Smooth muscle cell (in vitro differentiated cells): ENCODE measurements around the gene ADORA2A. TPM values are rescaled to one million over a fixed set of nuclear protein-coding genes. Genes with fewer than 3 reads are reported as not detected.

Experiments used
- DNase-seq: peaks from one replicate; lab custom pipeline; 2025; ENCODE audit not compliant: unreplicated experiment; lab: John Stamatoyannopoulos, UW
- H2AFZ ChIP-seq: fragments of 200-600 bp; sonication (generic); 2 replicates; pipeline ENCODE4 v1.6.0; 2016; ENCODE audit warnings: antibody characterized with exemption, low read depth, mild to moderate bottlenecking
- H3F3A ChIP-seq: fragments of 200-600 bp; sonication (generic); 2 replicates; pipeline ENCODE4 v1.6.0; 2017; ENCODE audit warnings: antibody characterized with exemption, low read depth
- H3K27ac ChIP-seq: fragments of 200-600 bp; sonication (generic); 2 replicates; pipeline ENCODE4 v1.5.1; 2016; ENCODE audit warnings: low read depth, mild to moderate bottlenecking
- H3K27me3 ChIP-seq: fragments of 200-600 bp; sonication (generic); 2 replicates; pipeline ENCODE4 v1.6.1; 2016; ENCODE audit warnings: low read depth, mild to moderate bottlenecking
- H3K36me3 ChIP-seq: fragments of 200-600 bp; sonication (generic); 2 replicates; pipeline ENCODE4 v1.5.1; 2016; ENCODE audit warnings: low read depth
- H3K4me1 ChIP-seq: fragments of 200-600 bp; sonication (generic); 2 replicates; pipeline ENCODE4 v1.5.1; 2016; ENCODE audit warnings: low read depth
- H3K4me2 ChIP-seq: fragments of 200-600 bp; sonication (generic); 2 replicates; pipeline ENCODE4 v1.6.0; 2016; ENCODE audit warnings: mild to moderate bottlenecking
- H3K4me3 ChIP-seq: fragments of 200-600 bp; sonication (generic); 2 replicates; pipeline ENCODE4 v1.5.1; 2016; ENCODE audit warnings: mild to moderate bottlenecking
- H3K79me2 ChIP-seq: fragments of 200-600 bp; sonication (generic); 2 replicates; pipeline ENCODE4 v1.6.0; 2016; ENCODE audit warnings: low read depth, mild to moderate bottlenecking
- H3K9ac ChIP-seq: fragments of 200-600 bp; sonication (generic); 2 replicates; pipeline ENCODE4 v1.6.0; 2016; ENCODE audit warnings: low read depth
- H3K9me3 ChIP-seq: fragments of 200-600 bp; sonication (generic); replicated peaks from 2 replicates; pipeline ENCODE4 v1.5.1; 2016; ENCODE audit warnings: low read depth
- H4K20me1 ChIP-seq: fragments of 200-600 bp; sonication (generic); 2 replicates; pipeline ENCODE4 v1.6.0; 2016; ENCODE audit warnings: low read depth
- WGBS: methylation state at CpG from one replicate; pipeline ENCODE4 v1.1.7; 2016; ENCODE audit warnings: low lambda C conversion rate; 5-methylcytosine and 5-hydroxymethylcytosine counted together
- polyA plus RNA-seq: library from polyadenylated mRNA; unstranded; fragments of >200 nt; fragmentation: Nextera tagmentation; extraction: Ambion mirVana; gene quantifications from 2 replicates; pipeline ENCODE4 v1.2.1, GENCODE V29; 2016
- total RNA-seq: library from RNA; depleted of rRNA; stranded (reverse); fragments of >200 nt; gene quantifications from 2 replicates; pipeline ENCODE4 v1.2.3, GENCODE V29; 2014
- TF ChIP-seq, protein P1 (sequence below): fragments of 200-600 bp; sonication (generic); IDR thresholded peaks from 2 replicates; pipeline ENCODE4 v1.5.1; 2017; ENCODE audit warnings: borderline replicate concordance, mild to moderate bottlenecking, antibody characterized with exemption; ENCODE audit not compliant: insufficient read depth, poor library complexity, severe bottlenecking

ADORA2A gene
- total and polyA plus RNA-seq, 2 experiments from 2014 or later = 1.6 to 1.8 TPM

DNA sequence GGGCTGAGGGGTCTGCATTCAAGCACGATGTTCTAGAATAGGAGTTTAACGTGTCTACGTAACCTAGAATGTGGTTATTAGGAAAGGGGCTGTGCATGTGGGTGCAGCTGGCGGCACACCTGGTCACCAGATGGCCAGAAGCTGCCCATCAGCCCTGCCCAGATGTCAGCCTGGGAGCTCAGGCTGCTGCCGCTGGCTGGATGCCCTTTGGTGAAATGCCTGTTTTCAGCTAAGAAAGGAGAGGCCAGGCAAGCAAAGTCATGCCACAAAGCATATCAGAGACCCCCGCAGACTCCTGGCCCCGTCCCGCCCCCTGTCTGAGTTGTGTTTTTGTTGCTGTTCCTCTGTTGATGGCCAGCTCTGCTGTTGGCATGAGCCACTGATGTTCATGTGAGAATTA lies 11.3 kb upstream of the ADORA2A start:
- no peaks in the 10 kb centered on the region for H3F3A ChIP-seq
- TF ChIP-seq, protein P1, sequence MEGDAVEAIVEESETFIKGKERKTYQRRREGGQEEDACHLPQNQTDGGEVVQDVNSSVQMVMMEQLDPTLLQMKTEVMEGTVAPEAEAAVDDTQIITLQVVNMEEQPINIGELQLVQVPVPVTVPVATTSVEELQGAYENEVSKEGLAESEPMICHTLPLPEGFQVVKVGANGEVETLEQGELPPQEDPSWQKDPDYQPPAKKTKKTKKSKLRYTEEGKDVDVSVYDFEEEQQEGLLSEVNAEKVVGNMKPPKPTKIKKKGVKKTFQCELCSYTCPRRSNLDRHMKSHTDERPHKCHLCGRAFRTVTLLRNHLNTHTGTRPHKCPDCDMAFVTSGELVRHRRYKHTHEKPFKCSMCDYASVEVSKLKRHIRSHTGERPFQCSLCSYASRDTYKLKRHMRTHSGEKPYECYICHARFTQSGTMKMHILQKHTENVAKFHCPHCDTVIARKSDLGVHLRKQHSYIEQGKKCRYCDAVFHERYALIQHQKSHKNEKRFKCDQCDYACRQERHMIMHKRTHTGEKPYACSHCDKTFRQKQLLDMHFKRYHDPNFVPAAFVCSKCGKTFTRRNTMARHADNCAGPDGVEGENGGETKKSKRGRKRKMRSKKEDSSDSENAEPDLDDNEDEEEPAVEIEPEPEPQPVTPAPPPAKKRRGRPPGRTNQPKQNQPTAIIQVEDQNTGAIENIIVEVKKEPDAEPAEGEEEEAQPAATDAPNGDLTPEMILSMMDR = no peak
- no peak overlapping the region for H2AFZ ChIP-seq
- no peak overlapping the region for H3K27ac ChIP-seq
- H3K9me3 ChIP-seq = no peaks in the 10 kb centered on the region
- H3K4me2 ChIP-seq = no peak overlapping the region
- WGBS = 93% methylated on average over 8 of the region's 8 CpGs
- H3K27me3 ChIP-seq = no peaks in the 10 kb centered on the region
- no peak overlapping the region for H3K4me3 ChIP-seq
- no peak overlapping the region for H3K9ac ChIP-seq
- no peak for DNase-seq
- peaks cover 18% of the 10 kb centered on the region for H4K20me1 ChIP-seq
- H3K79me2 ChIP-seq = no peaks in the 10 kb centered on the region
- H3K4me1 ChIP-seq = peaks cover 10% of the 10 kb centered on the region
- H3K36me3 ChIP-seq = no peaks in the 10 kb centered on the region

DNA sequence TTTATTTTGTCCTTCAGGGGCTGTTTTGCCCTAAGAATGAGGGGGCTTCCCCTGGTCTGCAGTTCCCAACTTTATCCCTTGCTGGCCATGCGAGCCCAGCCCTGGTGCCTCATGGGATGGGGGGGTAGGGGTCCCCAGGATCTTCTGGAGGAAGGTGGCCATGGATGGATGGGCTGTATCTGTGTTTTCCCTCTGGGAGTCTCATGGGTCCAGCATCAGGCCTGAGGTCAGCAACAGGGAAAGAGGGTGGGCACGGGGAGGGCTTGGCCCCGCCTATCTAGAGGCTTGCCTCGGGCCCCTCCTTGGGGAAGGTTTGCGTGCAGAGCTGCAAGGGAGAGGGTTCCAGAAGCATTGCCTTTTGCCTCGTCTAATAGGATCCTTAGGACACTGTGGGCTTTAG lies 10.8 kb upstream of the ADORA2A start:
- Histone ChIP-seq H3K36me3 (no peaks in the 10 kb centered on the region), H3K27me3 (no peaks in the 10 kb centered on the region), H3K9ac (no peak overlapping the region), H3K4me1 (peaks cover 10% of the 10 kb centered on the region), H4K20me1 (peaks cover 13% of the 10 kb centered on the region), H2AFZ (no peak overlapping the region), H3K27ac (no peak overlapping the region), H3K4me3 (no peak overlapping the region), H3K4me2 (no peak overlapping the region), H3K9me3 (no peaks in the 10 kb centered on the region), H3F3A (no peaks in the 10 kb centered on the region), H3K79me2 (no peaks in the 10 kb centered on the region)
- WGBS = 100% methylated on average over 6 of the region's 6 CpGs
- no peak for DNase-seq
- TF ChIP-seq, protein P1 = no peak

DNA sequence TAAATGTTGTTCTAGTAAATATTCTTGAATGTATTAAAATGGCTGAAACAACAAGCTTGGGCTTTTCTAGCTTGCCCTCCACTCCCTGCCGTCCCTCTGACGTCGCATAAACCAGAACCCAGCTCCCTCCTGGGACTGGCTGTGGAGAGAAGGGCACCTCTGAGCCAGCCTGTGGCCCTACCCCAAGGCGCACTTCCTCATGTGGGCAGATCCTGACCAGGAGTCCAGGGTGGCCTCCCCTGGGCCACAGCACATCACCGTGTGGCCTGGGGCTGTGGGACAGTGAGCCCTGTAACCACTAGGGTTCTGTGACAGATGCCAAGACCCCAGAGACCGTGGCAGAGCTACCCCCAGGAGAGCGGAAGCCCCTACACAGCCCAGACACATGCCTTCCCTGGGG lies 10.2 kb upstream of the ADORA2A start:
- Histone ChIP-seq H2AFZ (no peak overlapping the region), H3K4me1 (peaks cover 10% of the 10 kb centered on the region), H3K79me2 (no peaks in the 10 kb centered on the region), H3K4me3 (no peak overlapping the region), H3F3A (no peaks in the 10 kb centered on the region), H3K36me3 (no peaks in the 10 kb centered on the region), H3K27ac (no peak overlapping the region), H4K20me1 (peaks cover 9% of the 10 kb centered on the region), H3K9ac (no peak overlapping the region), H3K27me3 (no peaks in the 10 kb centered on the region), H3K9me3 (no peaks in the 10 kb centered on the region), H3K4me2 (no peak overlapping the region)
- 97% methylated on average over 7 of the region's 7 CpGs for WGBS
- TF ChIP-seq, protein P1 = no peak
- DNase-seq = no peak

DNA sequence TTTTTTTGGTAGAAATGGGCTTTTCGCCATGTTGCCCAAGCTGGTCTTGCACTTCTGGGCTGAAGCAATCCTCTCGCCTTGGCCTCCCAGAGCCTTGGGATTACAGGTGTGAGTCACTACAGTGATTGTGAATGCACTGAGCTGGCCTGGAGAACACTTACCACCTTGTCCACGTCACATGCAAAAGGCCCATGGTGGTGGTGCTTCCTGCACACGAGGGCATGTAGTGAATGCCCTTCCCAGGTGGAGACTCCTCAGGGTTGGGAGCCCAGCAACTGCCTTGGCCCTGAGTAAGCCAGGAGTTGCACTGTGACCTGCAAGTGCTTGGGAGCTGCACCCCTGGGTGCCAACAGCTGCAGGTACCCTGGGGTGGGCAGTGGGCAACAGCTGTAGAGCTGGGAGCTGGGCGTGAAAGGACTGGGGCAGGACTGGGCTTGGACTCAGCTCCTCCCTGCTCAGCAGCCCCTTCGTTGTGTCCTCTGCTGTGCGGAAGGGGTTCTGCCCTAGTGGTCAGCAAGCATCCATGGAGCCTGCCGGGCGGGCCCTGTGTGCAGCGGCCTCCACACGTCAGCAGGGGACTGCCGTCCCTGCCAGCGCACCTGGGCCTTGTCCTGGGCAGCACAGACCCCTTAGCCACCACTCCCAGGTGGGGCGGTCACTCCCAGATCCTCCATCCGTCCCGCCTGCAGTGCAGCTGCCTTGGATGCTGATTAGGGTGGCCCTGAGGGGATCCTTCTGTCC lies 9.3 kb upstream of the ADORA2A start:
- Histone ChIP-seq H3K9ac (no peak overlapping the region), H3K9me3 (no peaks in the 10 kb centered on the region), H3K4me2 (no peak overlapping the region), H3K79me2 (no peaks in the 10 kb centered on the region), H3F3A (no peaks in the 10 kb centered on the region), H4K20me1 (no peaks in the 10 kb centered on the region), H3K27ac (no peak overlapping the region), H3K4me3 (no peak overlapping the region), H3K27me3 (no peaks in the 10 kb centered on the region), H2AFZ (no peak overlapping the region), H3K4me1 (peaks cover 10% of the 10 kb centered on the region), H3K36me3 (no peaks in the 10 kb centered on the region)
- TF ChIP-seq, protein P1 = no peak
- 91% methylated on average over 16 of the region's 16 CpGs for WGBS
- no peak for DNase-seq
